Fibroblast of villous mesenchyme (primary cell): Measurements from ENCODE around the gene KIF1B. TPM values are rescaled to one million over a fixed set of nuclear protein-coding genes. Genes with fewer than 3 reads are reported as not detected.

ENCODE experiments used
- DNase-seq: peaks from one replicate; pipeline ENCODE4 v3.0.0-alpha.2; 2010; ENCODE audit warnings: low read depth
- H3K4me3 ChIP-seq: 2 replicates; pipeline ENCODE4 v1.5.1; 2011; ENCODE audit warnings: low read depth, mild to moderate bottlenecking, low read length
- total RNA-seq: library from RNA; depleted of rRNA; stranded (reverse); fragments of >200 nt; gene quantifications from 2 replicates; pipeline ENCODE4 v1.2.3, GENCODE V29; 2012
- TF ChIP-seq, protein P1 (sequence below): IDR thresholded peaks from 2 replicates; pipeline ENCODE4 v1.5.1; 2012; ENCODE audit warnings: low read depth, mild to moderate bottlenecking, low read length; ENCODE audit not compliant: insufficient read depth

The KIF1B gene
- total RNA-seq, 1 donor = 36.3 TPM

DNA sequence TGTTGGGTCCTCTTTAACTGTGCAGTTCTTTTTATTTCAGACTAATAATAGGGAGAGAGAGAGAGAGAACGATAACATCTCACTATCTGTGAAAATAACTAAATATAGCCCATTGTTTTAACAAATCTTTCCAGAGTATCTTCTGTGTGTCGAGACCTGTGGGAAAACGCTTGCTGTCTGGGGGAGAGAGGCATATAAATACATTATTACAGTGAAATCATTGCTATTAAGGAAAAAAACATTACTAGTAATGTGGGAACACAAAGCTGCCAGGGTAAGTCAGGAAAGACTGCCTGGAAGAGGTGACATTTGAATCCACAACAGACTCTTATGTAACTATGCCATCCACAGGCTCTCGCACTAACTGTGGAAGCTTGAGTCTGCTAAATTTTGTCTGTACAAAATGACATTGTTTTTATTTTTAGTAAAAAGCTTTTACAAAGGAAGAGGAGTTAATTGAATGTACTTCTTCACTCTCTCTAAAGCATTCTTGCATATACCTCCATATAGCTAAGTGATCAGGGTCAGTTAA is 128.7 kb downstream of the KIF1B start:
- H3K4me3 ChIP-seq = no peak overlapping the region
- TF ChIP-seq, protein P1, sequence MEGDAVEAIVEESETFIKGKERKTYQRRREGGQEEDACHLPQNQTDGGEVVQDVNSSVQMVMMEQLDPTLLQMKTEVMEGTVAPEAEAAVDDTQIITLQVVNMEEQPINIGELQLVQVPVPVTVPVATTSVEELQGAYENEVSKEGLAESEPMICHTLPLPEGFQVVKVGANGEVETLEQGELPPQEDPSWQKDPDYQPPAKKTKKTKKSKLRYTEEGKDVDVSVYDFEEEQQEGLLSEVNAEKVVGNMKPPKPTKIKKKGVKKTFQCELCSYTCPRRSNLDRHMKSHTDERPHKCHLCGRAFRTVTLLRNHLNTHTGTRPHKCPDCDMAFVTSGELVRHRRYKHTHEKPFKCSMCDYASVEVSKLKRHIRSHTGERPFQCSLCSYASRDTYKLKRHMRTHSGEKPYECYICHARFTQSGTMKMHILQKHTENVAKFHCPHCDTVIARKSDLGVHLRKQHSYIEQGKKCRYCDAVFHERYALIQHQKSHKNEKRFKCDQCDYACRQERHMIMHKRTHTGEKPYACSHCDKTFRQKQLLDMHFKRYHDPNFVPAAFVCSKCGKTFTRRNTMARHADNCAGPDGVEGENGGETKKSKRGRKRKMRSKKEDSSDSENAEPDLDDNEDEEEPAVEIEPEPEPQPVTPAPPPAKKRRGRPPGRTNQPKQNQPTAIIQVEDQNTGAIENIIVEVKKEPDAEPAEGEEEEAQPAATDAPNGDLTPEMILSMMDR = no peak
- no peak for DNase-seq

DNA sequence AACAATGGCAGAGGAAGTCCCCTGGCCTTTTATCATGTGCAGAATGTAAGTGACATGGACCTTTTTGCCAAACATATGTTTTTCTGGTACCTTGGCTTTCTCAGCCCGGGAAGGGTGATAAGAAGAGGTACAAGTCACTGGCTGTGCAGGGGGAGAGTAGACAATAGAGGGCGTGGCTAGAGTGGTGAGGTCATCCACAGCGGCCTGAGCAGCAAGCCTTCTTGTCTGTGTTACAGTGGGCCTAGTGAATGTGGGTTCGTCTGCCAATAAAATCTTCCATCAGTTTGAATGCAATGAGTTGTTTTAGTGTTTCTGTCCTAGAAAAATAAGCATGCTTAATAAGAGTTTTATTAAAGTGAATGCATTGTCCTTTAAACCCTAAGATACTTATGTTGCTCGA is 129.4 kb downstream of the KIF1B start:
- H3K4me3 ChIP-seq = no peak overlapping the region
- peak; percentile 10 for DNase-seq
- TF ChIP-seq, protein P1 = no peak

DNA sequence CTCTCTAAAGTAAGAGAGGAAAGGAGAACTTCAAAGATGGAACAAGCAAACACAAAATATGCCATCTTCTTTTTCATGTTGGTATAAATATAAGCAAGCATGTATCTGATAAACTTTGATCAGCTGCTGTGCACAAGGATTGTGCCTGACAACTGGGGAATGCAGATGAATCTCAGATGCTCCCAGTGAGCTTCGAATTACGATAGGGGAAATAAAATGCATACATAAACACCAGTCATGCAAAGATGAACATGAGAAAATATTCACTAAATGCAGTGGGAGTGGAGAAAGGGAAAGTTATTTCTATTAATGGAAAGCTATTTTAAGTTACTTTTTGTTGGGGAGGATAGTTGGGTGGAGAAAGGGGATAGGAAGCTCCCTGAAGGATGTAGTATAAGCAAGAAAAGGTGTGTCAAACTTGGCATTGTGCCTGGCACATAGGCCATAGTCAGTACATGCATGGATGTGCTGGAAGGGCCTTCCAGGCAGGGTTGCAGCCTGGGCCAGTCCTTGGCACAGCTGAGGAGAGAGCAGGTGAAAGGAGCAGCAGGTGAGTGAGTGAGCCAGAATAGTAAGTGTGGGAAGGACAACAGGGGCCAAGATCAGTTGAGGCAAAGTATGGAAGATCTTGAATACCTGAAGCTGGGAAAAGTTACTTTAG is 130.7 kb downstream of the KIF1B start:
- H3K4me3 ChIP-seq = no peak overlapping the region
- DNase-seq = no peak
- TF ChIP-seq, protein P1 = no peak

DNA sequence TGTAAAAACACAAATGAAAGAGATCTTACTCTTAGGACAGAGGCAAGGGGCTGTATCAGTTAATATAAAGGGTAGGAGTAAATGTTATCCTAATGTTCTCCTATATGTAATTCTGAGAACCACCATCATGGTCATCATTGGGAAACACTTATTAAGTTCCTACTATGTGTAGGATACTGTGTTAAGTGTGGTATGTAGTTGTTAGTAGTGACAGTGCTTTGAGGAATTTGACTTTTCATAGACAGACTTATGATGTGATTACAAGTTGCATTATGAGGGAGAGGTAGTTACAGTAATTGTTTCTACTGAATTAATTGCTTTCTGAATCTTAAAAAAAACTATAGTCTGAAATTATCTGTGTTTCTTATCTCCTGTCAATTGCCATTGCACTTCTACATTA is 136.7 kb downstream of the KIF1B start:
- TF ChIP-seq, protein P1 = no peak
- DNase-seq = no peak
- no peak overlapping the region for H3K4me3 ChIP-seq

DNA sequence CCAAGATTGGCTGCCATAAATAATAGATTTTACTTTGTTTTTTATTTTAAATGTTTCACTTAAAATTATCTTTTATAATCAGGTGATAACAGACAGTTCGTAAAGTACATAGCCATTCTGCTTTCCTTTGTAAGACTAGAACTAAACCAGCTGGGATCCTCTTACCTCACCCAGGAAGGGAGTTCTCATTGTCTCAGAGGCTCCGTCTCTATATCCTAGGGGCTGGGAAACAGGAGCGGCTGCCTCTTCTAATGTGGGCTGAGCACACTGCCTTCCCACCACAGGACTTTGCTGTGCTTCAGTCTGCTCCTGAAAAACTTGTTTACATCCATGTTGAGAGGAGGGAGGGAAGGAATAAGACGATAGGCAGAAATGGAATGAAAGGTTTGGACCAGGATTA is 142.9 kb downstream of the KIF1B start:
- H3K4me3 ChIP-seq = no peak overlapping the region
- TF ChIP-seq, protein P1 = no peak

DNA sequence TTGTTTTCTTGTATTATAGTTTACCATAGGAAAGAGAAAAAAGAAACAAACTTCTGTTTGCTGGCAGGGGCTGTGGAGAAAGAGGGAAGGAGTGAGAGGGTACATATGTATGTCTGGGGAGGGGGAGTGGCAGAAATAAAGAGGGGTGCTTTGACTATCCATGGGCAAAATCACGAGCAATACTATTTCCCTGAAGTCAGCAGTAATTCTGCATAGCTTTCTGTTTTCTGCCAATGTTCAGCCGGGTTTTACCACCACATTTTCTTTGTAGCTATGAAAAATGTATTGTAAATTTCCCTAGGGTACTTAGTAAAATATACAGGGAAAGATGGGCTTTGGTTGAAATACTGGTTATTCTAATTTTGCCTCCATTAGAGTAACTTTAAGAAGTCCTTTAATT is 143.3 kb downstream of the KIF1B start:
- DNase-seq = no peak
- no peak overlapping the region for H3K4me3 ChIP-seq
- TF ChIP-seq, protein P1 = no peak

More for the DNA sequence above, 142.9 kb downstream of the KIF1B start:
- no peak for DNase-seq

DNA sequence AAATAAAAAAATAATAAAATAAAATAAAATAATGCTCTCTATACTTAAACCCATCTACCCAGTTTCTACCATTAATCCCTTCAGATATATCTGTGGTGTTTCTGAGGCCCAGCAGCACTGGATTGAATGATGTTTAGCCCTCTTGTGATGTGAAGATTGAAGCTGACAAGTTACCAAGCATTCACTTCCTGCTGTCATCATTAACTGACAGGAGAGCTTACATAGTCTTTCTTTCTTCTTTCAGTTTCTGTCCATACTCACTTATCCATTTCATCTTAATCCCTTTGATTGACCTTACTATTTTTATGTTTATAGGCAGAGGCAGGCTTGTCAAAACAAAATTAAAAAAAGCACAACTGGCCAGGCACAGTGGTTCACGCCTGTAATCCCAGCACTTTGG is 149.7 kb downstream of the KIF1B start:
- H3K4me3 ChIP-seq = no peak overlapping the region
- TF ChIP-seq, protein P1 = no peak
- no peak for DNase-seq
